Endothelial cell (in vitro differentiated cells): ENCODE measurements around the gene PPIB. TPM values are rescaled to one million over a fixed set of nuclear protein-coding genes. Genes with fewer than 3 reads are reported as not detected.

ENCODE experiments used
- DNase-seq: peaks from one replicate; pipeline ENCODE4 v3.0.0; 2021; ENCODE audit warnings: low spot score
- H3K27ac Mint-ChIP-seq: one replicate; pipeline ENCODE4 v1.8.0; 2021; ENCODE audit warnings: mixed read lengths, inconsistent platforms; ENCODE audit not compliant: unreplicated experiment
- H3K27me3 Mint-ChIP-seq: one replicate; pipeline ENCODE4 v1.8.0; 2021; ENCODE audit warnings: mild to moderate bottlenecking, moderate library complexity, mixed read lengths, inconsistent platforms; ENCODE audit not compliant: unreplicated experiment
- H3K36me3 Mint-ChIP-seq: one replicate; pipeline ENCODE4 v1.8.0; 2021; ENCODE audit warnings: mild to moderate bottlenecking, low read depth, mixed read lengths, inconsistent platforms; ENCODE audit not compliant: unreplicated experiment
- H3K4me1 Mint-ChIP-seq: one replicate; pipeline ENCODE4 v1.8.0; 2021; ENCODE audit warnings: mild to moderate bottlenecking, mixed read lengths, inconsistent platforms; ENCODE audit not compliant: unreplicated experiment
- H3K4me3 Mint-ChIP-seq: one replicate; pipeline ENCODE4 v1.8.0; 2021; ENCODE audit warnings: mild to moderate bottlenecking, mixed read lengths, inconsistent platforms; ENCODE audit not compliant: unreplicated experiment
- H3K9me3 Mint-ChIP-seq: one replicate; pipeline ENCODE4 v1.8.0; 2021; ENCODE audit warnings: mixed read lengths, inconsistent platforms; ENCODE audit not compliant: unreplicated experiment
- total RNA-seq: library from RNA; stranded (reverse); fragmentation: NEBNext Ultra II Directional; extraction: Animal tissue kit (Norgen Biotek cat#: 25700); gene quantifications from one replicate; pipeline ENCODE4 v1.2.1, GENCODE V29; 2021; ENCODE audit not compliant: unreplicated experiment
- TF ChIP-seq, protein P1 (sequence below): fragments of 200-600 bp; sonication (generic); IDR thresholded peaks from one replicate; pipeline ENCODE4 v1.5.0; 2021; ENCODE audit warnings: antibody characterized with exemption; ENCODE audit not compliant: unreplicated experiment

The PPIB gene
- total RNA-seq, 1 donor from 2014 or later: 589 TPM

DNA sequence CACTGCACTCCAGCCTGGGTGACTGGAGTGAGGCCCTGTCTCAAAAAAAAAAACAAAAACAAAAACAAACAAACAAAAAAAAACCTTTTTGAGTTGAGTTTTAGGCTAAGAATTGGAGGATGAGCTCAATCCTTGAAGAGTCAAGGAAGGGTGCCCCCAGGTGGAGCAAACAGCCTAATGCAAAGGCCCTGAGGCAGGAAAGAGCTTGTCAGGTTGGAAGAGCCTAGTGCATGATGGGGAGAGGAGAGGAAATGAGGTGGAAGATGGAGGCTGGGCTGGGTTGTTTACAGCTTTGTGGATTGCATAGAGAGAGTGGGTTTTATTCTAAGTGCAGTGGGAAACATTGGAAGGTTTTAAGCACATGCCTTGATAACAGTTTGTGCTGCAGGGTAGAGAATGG lies 13.4 kb downstream of the PPIB start:
- Mint-ChIP-seq H3K9me3 (no peaks in the 10 kb centered on the region), H3K27ac (no peak overlapping the region), H3K27me3 (peaks cover 12% of the 10 kb centered on the region), H3K36me3 (peaks cover 4% of the 10 kb centered on the region), H3K4me1 (peaks cover 8% of the 10 kb centered on the region), H3K4me3 (no peak overlapping the region)
- TF ChIP-seq, protein P1, sequence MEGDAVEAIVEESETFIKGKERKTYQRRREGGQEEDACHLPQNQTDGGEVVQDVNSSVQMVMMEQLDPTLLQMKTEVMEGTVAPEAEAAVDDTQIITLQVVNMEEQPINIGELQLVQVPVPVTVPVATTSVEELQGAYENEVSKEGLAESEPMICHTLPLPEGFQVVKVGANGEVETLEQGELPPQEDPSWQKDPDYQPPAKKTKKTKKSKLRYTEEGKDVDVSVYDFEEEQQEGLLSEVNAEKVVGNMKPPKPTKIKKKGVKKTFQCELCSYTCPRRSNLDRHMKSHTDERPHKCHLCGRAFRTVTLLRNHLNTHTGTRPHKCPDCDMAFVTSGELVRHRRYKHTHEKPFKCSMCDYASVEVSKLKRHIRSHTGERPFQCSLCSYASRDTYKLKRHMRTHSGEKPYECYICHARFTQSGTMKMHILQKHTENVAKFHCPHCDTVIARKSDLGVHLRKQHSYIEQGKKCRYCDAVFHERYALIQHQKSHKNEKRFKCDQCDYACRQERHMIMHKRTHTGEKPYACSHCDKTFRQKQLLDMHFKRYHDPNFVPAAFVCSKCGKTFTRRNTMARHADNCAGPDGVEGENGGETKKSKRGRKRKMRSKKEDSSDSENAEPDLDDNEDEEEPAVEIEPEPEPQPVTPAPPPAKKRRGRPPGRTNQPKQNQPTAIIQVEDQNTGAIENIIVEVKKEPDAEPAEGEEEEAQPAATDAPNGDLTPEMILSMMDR: no peak
- DNase-seq: no peak

DNA sequence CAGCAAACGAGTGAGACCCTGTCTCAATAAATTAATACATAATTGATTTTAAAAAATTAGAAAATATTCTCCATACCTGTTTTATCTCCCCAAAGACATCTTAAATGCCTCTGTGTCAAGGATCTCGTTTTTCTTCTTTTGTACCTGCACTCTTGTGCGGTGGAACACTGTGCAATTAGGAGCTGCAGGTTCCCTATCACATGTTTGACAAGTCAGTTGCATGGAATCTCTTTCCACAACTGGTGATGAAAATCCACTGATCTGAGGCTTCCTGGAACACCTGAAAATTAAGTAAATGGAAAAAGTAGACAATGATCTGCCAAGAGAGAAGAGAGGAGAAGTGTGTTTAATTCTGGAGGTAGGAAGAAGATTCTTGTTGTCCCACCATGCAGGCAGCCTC lies 14.2 kb downstream of the PPIB start:
- peaks cover 11% of the 10 kb centered on the region for H3K27me3 Mint-ChIP-seq

DNA sequence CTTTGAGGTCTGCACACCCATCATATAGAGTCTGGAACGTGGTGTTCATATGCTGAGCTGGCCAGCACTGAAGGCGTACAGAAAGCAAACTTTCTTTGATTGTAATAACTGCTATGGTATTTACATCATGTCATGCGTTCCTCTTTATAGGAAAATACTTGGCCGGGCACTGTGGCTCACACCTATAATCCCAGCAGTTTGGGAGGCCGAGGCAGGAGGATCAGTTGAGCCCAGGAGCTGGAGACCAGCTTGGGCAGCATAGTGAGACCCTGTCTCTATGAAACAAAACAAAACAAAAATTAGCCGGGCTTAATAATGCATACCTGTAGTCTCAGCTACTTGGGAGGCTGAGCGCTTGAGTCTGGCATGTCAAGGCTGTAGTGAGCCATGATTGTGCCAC lies 14.7 kb downstream of the PPIB start:
- no peak overlapping the region for H3K27ac Mint-ChIP-seq
- peaks cover 11% of the 10 kb centered on the region for H3K27me3 Mint-ChIP-seq
- TF ChIP-seq, protein P1: no peak

More for the DNA sequence above, 14.2 kb downstream of the PPIB start:
- H3K9me3 Mint-ChIP-seq: no peaks in the 10 kb centered on the region
- H3K27ac Mint-ChIP-seq: peak overlapping the region; percentile 50
- no peak for DNase-seq
- H3K4me1 Mint-ChIP-seq: peaks cover 8% of the 10 kb centered on the region
- H3K36me3 Mint-ChIP-seq: peaks cover 4% of the 10 kb centered on the region
- H3K4me3 Mint-ChIP-seq: no peak overlapping the region
- TF ChIP-seq, protein P1: no peak

DNA sequence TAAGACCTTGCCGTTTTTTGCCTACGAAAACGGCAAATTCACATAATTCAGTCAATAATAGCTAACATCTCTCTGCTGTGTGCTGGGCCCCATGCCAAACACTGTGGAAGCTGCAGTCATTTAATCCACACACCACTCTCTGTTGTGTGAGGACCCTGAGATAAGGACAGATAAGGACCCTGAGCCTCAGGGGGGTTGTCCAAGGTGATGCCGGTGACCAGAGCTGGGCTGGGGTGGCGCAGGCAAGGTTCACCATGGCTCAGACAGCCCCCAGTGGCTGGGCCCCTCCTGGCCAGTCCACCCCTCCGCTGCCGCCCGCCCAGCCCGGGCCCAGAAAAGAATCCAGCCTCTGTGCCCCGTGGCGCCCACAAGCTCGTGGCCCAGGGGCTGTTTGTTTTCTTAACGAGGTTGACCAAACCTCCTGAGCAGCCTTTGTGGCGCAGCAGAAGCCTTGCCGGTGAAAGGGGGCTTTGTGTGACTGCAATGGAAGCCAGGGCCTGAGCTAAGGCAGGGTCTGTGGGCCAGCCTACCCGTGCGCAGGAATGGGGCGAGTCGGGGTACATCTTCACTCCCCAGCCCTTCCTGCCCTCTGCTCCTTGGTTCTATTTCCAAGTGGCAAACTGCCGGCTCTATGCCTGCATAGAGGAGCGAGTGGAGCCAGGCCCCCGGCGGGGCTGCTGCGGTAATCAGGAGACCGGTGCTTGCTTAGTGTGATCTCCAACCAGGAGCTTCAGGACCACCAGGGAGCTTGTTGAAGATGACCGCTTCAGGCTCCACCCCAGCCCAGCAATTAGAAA lies 15.7 kb downstream of the PPIB start:
- TF ChIP-seq, protein P1: no peak
- Mint-ChIP-seq H3K4me1 (peaks cover 13% of the 10 kb centered on the region), H3K27ac (no peak overlapping the region), H3K9me3 (no peaks in the 10 kb centered on the region), H3K27me3 (peaks cover 11% of the 10 kb centered on the region), H3K4me3 (no peak overlapping the region), H3K36me3 (peaks cover 11% of the 10 kb centered on the region)
- DNase-seq: no peak

More for the DNA sequence above, 14.7 kb downstream of the PPIB start:
- no peaks in the 10 kb centered on the region for H3K9me3 Mint-ChIP-seq
- peaks cover 4% of the 10 kb centered on the region for H3K36me3 Mint-ChIP-seq
- peaks cover 8% of the 10 kb centered on the region for H3K4me1 Mint-ChIP-seq
- no peak for DNase-seq
- H3K4me3 Mint-ChIP-seq: no peak overlapping the region

DNA sequence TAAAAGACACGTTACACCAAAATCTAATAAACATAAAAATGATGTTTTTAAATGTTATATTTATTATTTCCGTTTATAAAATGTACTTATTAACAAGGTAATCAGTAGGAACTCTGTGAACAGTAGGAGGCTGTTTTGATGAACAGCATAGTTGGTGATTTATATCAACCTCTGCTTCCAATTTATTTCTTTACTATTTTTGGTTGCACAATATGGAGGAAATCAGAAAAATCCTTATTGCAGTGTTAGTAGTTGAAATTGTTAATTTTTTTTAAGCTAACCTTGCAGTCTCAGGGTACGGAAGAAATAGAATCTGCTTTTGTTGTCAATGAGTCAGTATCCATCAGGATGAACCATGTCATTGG lies 16.3 kb downstream of the PPIB start:
- peaks cover 19% of the 10 kb centered on the region for H3K4me1 Mint-ChIP-seq
- no peaks in the 10 kb centered on the region for H3K9me3 Mint-ChIP-seq
- H3K27ac Mint-ChIP-seq: no peak overlapping the region
- H3K4me3 Mint-ChIP-seq: no peak overlapping the region
- TF ChIP-seq, protein P1: no peak
- peaks cover 15% of the 10 kb centered on the region for H3K36me3 Mint-ChIP-seq
- H3K27me3 Mint-ChIP-seq: peaks cover 11% of the 10 kb centered on the region
- no peak for DNase-seq
